ENCODE measurements around the gene CD300LG. TPM values are rescaled to one million over a fixed set of nuclear protein-coding genes. Genes with fewer than 3 reads are reported as not detected.

The CD300LG gene
- total and polyA plus RNA-seq, 2 donors from 2014 or later = 1.2 to 3.1 TPM

GRCh38 chr17:43860077-43860725 lies 13.2 kb downstream of the CD300LG start:
- DNase-seq = peak in 2 of 5 donors; percentile 35 to 36

GRCh38 chr17:43860927-43861622 lies 14.1 kb downstream of the CD300LG start:
- Histone ChIP-seq H3K27me3 (ENCODE audit: control insufficient read depth, insufficient read depth, low read length) (no peaks in the 10 kb centered on the region), H3K9ac (ENCODE audit: low read length in 3 of 3) (no peak overlapping the region), H3K4me3 (ENCODE audit: low read length in 3 of 3) (no peak overlapping the region), H3K36me3 (ENCODE audit: control insufficient read depth in 2 of 3, insufficient read depth in 3 of 3, low read length in 3 of 3) (no peaks in the 10 kb centered on the region), H3K4me1 (ENCODE audit: control insufficient read depth in 2 of 3, insufficient read depth in 2 of 3, low read depth in 1 of 3, low read length in 3 of 3) (peaks cover 0 to 2% (median 0%) of the 10 kb centered on the region in 3 donors), H3K9me3 (ENCODE audit: control insufficient read depth in 2 of 3, insufficient read depth in 1 of 3, low read length in 3 of 3) (no peaks in the 10 kb centered on the region), H3K27ac (ENCODE audit: low read depth in 2 of 2, low read length in 2 of 2) (peak overlapping the region in 1 of 2 donors; percentile 14)
- peak in 2 of 5 donors; percentile 27 to 68 for DNase-seq
- FAIRE-seq = no peak
- intact Hi-C loops (cut with DNase I) = no loop called here
- no peak for TF ChIP-seq CTCF (IDR thresholded peaks at IDR 0.05; ENCODE audit: borderline replicate concordance, extremely low read depth, insufficient read depth)

More at GRCh38 chr17:43860077-43860725, 13.2 kb downstream of the CD300LG start:
- no peak for TF ChIP-seq CTCF (IDR thresholded peaks at IDR 0.05; ENCODE audit: borderline replicate concordance, extremely low read depth, insufficient read depth)
- H3K27me3 ChIP-seq (ENCODE audit: control insufficient read depth, insufficient read depth, low read length) = no peaks in the 10 kb centered on the region
- no peak overlapping the region for H3K27ac ChIP-seq (ENCODE audit: low read depth in 2 of 2, low read length in 2 of 2)
- H3K36me3 ChIP-seq (ENCODE audit: control insufficient read depth in 2 of 3, insufficient read depth in 3 of 3, low read length in 3 of 3) = no peaks in the 10 kb centered on the region
- peaks cover 0 to 2% (median 0%) of the 10 kb centered on the region in 3 donors for H3K4me1 ChIP-seq (ENCODE audit: control insufficient read depth in 2 of 3, insufficient read depth in 2 of 3, low read depth in 1 of 3, low read length in 3 of 3)
- intact Hi-C loops (cut with DNase I) = no loop called here
- H3K9ac ChIP-seq (ENCODE audit: low read length in 3 of 3) = no peak overlapping the region
- FAIRE-seq = no peak
- no peaks in the 10 kb centered on the region for H3K9me3 ChIP-seq (ENCODE audit: control insufficient read depth in 2 of 3, insufficient read depth in 1 of 3, low read length in 3 of 3)
- H3K4me3 ChIP-seq (ENCODE audit: low read length in 3 of 3) = no peak overlapping the region

- TF ChIP-seq CTCF (IDR thresholded peaks at IDR 0.05; ENCODE audit: borderline replicate concordance, extremely low read depth, insufficient read depth) = no peak
- H3K27ac ChIP-seq (ENCODE audit: low read depth in 2 of 2, low read length in 2 of 2) = peak overlapping the region in 1 of 2 donors; percentile 14
Observed at GRCh38 chr17:43861960-43862359, 15.0 kb downstream of the CD300LG start.

More at GRCh38 chr17:43861960-43862359, 15.0 kb downstream of the CD300LG start:
- FAIRE-seq (no peak), DNase-seq (peak in 2 of 5 donors; percentile 23 to 39)
- H3K36me3 ChIP-seq (ENCODE audit: control insufficient read depth in 2 of 3, insufficient read depth in 3 of 3, low read length in 3 of 3) = no peaks in the 10 kb centered on the region
- H3K27me3 ChIP-seq (ENCODE audit: control insufficient read depth, insufficient read depth, low read length) = no peaks in the 10 kb centered on the region
- H3K9me3 ChIP-seq (ENCODE audit: control insufficient read depth in 2 of 3, insufficient read depth in 1 of 3, low read length in 3 of 3) = no peaks in the 10 kb centered on the region
- H3K4me3 ChIP-seq (ENCODE audit: low read length in 3 of 3) = no peak overlapping the region
- intact Hi-C loops (cut with DNase I) = no loop called here
- no peak overlapping the region for H3K9ac ChIP-seq (ENCODE audit: low read length in 3 of 3)
- peaks cover 0 to 2% (median 0%) of the 10 kb centered on the region in 3 donors for H3K4me1 ChIP-seq (ENCODE audit: control insufficient read depth in 2 of 3, insufficient read depth in 2 of 3, low read depth in 1 of 3, low read length in 3 of 3)
